NCI-H345 treated with DMSO at 0.1 percent for 48 hours (cell line): ENCODE results near the gene RGS3.

Experiments
- DNase-seq: peaks from one replicate; lab custom pipeline; 2025; ENCODE audit not compliant: unreplicated experiment; lab: John Stamatoyannopoulos, UW

The RGS3 gene

DNA sequence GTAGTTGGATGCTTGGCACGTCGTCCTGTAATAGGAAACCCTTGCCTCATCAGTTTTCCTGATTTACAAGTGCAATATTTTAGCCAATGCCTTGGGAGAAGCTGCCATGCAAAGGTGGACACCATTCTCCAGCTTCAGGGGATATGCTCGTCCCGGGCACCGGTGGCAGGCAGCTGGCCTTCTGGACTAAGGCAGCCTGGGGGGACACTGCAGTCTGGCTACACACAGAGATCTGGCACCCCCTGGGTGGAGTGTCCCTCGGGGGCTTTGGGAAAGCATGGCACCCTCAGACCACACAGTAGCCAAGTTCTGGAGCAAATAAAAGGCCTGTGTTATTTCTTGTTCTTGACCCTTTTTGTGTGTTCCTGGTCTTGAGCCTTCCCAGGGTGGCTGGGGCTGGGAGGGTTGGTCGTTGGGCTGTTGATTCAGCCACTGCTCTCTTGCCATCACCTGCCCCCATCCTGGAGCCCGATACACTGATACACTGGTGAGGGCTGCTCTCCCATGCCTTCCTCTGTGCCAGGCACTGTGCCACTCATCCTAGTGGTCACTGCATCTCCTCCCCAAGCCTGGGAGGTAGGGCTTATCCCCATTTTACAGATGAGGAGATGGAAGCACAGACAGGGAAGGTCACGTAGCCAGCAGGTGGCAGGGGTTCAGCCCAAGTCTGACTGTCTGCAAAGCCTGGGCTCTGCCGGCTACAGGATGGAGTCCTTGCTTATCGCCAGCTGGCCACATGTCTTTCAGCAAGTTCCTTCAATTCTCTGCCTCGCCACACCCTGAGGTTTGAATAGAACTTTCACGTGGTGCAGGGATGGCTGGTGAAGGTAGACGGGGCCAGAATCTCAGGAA is 134.1 kb downstream of the RGS3 start:
- no peak for DNase-seq

DNA sequence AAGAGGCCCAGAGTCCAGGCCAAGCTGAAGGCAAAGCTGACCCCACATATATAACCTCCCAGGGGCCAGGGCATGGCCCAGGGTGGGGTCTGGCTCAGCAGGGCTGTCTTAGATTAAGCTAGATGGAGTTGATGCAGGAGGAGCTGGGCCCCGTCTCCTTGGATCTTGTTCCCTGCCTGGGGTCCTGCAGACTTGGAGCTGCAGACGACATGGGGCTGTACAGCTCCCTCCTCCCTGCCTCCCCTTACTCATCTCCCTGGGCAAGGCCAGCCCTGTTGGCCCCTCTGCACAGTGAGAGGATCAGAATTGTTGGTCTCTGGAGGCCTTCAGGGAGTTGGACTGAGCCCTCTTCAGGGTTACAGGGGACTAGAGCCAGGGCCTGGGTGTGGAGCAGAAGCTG is 134.9 kb downstream of the RGS3 start:
- DNase-seq = no peak

DNA sequence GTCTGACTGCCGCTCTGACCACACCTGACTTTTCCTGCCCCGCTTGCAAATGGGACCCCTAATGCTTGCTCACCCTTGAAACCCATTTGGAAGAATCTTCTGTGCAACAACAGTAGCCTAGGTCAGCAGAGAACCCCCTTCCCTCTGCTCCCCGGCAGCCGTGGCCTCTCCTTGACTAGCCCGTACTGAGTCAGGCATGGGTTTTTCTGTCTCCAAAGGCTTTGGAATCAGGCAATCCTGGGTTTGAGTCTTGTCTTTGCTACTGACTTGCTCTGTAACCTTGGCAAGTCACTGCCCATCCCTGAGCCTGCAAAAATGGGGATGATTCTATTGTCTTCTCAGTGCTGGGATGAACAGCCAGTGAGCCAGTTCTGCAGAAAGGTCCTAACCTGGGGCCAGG is 135.4 kb downstream of the RGS3 start:
- no peak for DNase-seq

DNA sequence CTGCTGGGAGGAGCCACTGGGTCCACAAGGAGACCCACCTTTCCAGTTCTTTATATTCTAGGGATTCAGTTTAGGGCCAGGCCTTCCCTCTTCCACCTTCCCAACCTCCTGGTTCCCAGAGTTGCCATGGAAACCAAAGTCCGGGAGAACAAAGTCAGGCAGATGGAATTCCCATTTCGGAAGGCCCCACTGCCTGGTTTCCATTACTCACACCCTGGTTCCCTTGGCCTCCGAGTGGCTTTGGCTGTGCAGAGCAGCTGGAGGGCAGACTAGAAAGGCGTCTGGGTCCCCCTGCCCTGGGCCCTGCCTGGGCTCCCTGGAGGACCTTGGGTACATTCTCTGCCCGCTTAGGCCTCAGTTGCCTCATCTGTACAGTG is 136.1 kb downstream of the RGS3 start:
- DNase-seq = no peak

DNA sequence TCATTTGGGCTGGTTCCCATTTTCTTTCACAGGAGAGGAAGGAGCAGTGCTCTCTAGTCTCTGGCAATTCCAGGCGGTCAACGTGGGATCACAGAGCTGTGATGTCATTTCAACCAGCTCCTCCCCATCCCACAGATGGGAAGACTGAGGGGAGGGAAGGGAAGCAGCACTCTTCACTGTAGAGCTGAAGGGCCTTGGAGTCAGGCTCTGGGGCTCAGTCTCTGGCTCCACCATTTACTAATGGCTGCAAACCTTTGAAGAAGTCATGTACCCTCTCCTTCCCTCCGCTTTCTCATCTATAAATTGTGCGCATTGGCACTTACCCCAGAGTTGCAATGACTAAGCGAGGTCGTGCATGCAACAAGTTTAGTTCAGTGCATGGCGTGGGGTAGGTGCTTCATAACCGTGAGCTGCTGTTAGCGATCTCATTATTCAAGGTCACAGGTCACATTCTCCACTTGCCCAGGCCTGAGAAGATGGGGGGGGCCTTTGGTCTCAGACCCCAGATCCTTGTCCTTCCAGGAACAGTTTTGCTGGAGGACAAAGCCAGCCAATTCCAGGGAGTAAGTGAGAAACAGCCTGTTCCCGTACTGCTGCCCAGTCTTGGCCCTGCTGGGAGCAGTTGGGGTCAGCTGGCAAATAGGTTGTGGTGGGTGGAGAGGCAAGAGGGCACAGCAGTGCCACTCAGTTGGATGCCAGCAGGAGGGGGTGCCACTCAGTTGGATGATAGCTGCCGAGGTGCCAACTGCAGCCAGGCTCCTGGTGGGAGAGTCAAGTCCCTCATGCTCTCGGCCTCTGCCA is 136.7 kb downstream of the RGS3 start:
- no peak for DNase-seq

- no peak for DNase-seq
Measured at GRCh38 chr9:113600871-113601614, 137.5 kb downstream of the RGS3 start.

DNA sequence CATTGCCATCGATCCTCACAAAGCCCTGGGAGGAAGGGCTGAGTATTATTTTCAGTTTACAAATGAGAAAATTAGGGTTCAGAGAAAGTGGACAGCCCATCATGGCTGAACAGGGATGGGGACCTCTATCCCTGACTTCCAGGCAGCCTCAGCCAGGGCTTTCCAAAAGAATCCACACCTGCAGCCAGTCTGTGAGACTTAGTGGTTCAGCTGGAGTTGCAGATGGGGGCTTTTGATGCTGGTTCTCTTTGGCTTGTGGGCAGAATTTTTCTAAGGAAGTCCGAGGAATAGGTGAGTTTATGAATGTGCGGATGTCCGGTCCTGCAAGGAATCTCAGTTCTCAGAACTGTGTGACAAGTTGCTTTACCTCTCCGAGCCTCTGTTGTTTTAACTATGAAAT is 138.1 kb downstream of the RGS3 start:
- DNase-seq = no peak

- DNase-seq = peak; percentile 86
Measured at GRCh38 chr9:113602126-113603047, 138.9 kb downstream of the RGS3 start.

DNA sequence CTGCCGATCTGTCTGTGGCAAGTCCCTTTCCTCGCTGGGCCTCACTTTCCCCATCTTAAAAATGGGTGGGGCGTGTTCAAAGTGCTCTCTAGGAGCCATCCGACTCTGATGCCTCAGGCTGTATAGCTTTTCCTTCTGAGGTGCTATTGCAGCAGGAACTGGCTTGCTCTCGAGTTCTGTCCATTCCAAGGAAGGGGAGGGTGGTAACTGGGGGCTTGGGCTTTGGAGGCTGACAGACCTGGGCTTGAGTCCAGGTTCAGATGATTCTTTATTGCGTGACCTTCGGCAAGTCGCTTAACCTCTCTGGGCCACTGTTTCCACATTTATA is 139.5 kb downstream of the RGS3 start:
- no peak for DNase-seq

GRCh38 chr9:113603773-113604172 is 140.2 kb downstream of the RGS3 start:
- DNase-seq = peak; percentile 20

DNA sequence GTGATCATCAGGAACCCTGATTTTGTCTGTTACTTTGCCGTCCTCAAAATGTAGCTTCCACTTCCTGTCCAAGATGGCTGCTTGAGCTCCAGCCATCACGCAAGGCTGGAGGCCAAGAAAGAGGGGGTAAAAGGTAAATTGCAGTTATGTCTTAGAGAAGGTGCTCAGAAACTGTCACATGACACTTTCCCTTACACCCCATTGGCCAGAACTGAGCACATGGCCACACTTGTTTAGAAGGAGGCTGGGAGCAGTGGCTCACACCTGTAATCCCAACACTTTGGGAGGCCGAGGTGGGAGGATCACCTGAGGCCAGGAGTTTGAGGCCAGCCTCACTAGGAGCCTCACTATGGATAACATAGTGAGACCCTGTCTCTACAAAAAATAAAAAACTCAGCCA is 140.9 kb downstream of the RGS3 start:
- DNase-seq = no peak

DNA sequence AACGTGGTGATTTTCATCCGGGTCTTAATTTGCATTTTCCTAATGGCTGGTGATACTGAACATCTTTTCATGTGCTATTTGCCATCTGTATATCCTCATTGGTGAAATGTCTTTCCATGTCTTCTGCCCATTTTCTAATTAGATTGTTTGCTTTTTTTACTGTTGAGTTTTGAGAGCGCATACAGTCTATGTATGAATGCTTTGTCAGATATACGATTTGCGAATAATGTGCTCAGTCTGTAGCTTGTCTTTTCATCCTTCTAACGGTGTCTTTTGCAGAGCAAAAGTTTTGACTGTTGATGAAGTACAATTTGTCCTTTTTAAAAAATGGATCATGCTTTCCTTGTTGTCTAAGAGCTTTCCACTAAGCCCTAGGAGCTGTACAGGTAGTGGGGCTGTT is 143.0 kb downstream of the RGS3 start:
- DNase-seq = no peak

GRCh38 chr9:113608082-113608685 is 144.7 kb downstream of the RGS3 start:
- DNase-seq = no peak

DNA sequence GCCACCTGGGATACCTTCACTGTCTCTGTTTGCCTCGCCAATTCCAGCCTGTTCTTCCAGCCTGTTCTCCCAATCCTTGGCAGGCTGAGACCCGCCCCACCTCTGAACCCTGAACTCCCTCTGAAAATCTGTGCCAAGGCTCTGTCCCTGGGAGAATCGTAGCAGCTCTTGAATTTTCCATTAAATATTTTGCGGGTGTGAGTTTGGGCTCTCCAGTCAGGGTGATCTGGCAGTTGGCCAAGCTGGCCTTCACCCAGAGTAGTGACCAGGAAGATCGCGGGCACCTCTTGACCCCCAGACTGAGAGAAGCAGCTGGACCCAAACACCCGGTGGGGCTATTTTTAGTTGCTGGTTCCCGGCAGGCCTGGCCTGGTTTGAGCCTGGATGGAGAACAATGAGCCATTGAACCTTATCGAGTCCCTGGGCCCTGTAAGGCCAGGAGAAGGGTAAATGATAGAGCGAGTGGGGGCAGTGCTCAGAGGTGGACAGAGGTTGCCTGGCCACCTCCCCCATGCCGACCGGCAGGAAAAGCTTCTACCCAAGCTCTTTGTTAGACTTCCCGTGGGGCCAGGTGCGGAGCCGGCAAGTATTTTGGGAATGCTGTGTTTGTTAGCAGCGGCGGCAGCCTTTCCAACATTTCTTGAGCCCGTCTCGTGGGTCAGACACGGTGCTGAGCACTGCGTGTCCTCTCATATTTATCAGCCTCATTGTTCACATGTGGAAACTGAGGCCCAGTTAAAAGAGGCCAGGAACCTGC is 146.2 kb downstream of the RGS3 start:
- no peak for DNase-seq

DNA sequence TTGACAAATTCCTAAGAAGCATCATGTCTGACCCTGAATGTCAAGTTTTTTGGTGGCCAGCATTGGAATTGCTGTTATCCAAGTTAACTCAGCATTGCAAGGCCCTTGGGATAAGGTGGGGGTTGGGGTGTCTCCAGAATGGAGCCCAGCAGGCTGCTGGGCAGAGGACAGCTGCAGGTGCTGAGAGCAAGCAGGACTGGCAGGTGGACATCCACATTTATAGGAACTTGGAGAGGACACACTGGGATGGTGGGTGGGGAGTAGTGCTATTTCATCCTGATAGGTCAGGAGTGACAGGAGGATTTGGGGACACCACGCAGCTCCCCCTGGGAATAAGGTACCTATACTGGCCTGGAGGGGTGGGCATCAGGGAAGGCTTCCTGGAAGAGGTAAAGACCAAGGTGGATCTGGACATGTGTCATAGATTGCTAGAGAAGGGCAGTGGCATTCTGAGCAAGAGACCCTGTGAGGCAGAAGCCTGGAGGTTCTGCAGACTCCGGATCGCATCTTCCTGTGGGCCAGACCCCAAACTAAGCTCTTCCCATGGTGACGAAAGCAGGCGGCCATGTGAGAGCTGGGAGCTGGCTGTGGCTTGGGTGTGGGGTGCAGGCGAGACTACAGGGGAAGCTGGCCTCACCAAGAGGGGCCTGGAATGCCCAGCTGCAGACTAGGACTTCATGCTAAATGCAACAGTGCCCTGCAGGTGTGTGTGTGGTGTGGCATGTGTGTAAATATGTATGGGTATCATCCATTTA is 148.1 kb downstream of the RGS3 start:
- DNase-seq = no peak

DNA sequence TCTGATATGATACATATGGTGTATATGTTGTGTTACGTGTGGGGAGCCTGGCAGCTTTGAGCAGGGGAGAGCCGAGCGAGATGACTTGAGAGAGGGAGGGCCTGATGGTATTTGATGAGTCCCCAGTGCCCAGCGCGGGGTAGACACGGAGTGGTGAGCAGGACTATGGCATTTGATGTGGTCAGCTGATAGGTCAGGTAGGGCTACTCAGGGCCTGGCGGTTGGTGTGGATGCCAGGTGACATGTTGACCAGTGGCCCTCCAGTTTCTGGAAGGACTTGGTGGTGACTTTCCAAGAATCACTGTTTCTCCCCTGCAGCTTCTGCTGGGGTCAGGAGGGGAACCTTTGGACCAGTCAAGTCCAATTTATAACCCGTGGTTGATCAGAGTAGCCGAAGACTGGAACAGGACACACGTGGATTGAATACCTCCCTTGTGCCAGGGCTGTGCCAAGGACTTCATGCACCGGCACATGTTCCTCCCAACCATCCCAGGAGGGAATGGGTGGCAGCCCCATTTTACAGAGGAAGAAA is 148.8 kb downstream of the RGS3 start:
- DNase-seq = no peak

- DNase-seq = no peak
Measured at GRCh38 chr9:113612828-113613227, 149.3 kb downstream of the RGS3 start.

- no peak for DNase-seq
Measured at GRCh38 chr9:113613815-113614413, 150.4 kb downstream of the RGS3 start.
